ENCODE results near the gene DNAAF3. TPM values are rescaled to one million over a fixed set of nuclear protein-coding genes. Genes with fewer than 3 reads are reported as not detected.
A peak's percentile ranks its signal among the peaks of the same experiment; 100 is the strongest.

DNAAF3 gene
- total and polyA plus RNA-seq, 4 donors, result 10.9 to 52.3 (median 13.7) TPM

- TF ChIP-seq CTCF (IDR thresholded peaks at IDR 0.05; ENCODE audit: control extremely low read depth, extremely low read depth), result no peak
- H3K9ac ChIP-seq (ENCODE audit: insufficient read depth in 1 of 2, low read length in 2 of 2), result no peak overlapping the region
- ATAC-seq (ENCODE audit: insufficient read depth, low FRiP score), result no peak
- 61 to 67% methylated on average over 11 to 12 of the region's 12 CpGs for WGBS, 2 donors
- H3K4me3 ChIP-seq, result no peak overlapping the region
- H3K9me3 ChIP-seq (ENCODE audit: control insufficient read depth in 4 of 4, insufficient read depth in 3 of 4, low read length in 3 of 4), result no peaks in the 10 kb centered on the region
- H3K27me3 ChIP-seq (ENCODE audit: control insufficient read depth in 3 of 3, insufficient read depth in 3 of 3, low read length in 2 of 3), result no peaks in the 10 kb centered on the region
- H3K36me3 ChIP-seq (ENCODE audit: control insufficient read depth in 4 of 4, insufficient read depth in 4 of 4, low read length in 4 of 4), result no peaks in the 10 kb centered on the region
- H3K27ac ChIP-seq (ENCODE audit: low read depth in 1 of 2, low read length in 1 of 2), result no peak overlapping the region
- H3K4me1 ChIP-seq (ENCODE audit: control insufficient read depth in 5 of 5, insufficient read depth in 5 of 5, low read length in 5 of 5), result no peaks in the 10 kb centered on the region
- no peak for DNase-seq
Measured at GRCh38 chr19:55193481-55193880, 27.1 kb upstream of the DNAAF3 start.

GRCh38 chr19:55189403-55189835 is 23.0 kb upstream of the DNAAF3 start:
- H3K27me3 ChIP-seq (ENCODE audit: control insufficient read depth in 3 of 3, insufficient read depth in 3 of 3, low read length in 2 of 3), result peaks cover 0 to 2% (median 0%) of the 10 kb centered on the region in 3 donors
- no peak overlapping the region for H3K27ac ChIP-seq (ENCODE audit: low read depth in 1 of 2, low read length in 1 of 2)
- no peak overlapping the region for H3K9ac ChIP-seq (ENCODE audit: insufficient read depth in 1 of 2, low read length in 2 of 2)
- H3K36me3 ChIP-seq (ENCODE audit: control insufficient read depth in 4 of 4, insufficient read depth in 4 of 4, low read length in 4 of 4), result no peaks in the 10 kb centered on the region
- no peaks in the 10 kb centered on the region for H3K9me3 ChIP-seq (ENCODE audit: control insufficient read depth in 4 of 4, insufficient read depth in 3 of 4, low read length in 3 of 4)
- DNase-seq, result no peak
- no peaks in the 10 kb centered on the region for H3K4me1 ChIP-seq (ENCODE audit: control insufficient read depth in 5 of 5, insufficient read depth in 5 of 5, low read length in 5 of 5)
- ATAC-seq (ENCODE audit: insufficient read depth, low FRiP score), result peak; percentile 58
- H3K4me3 ChIP-seq, result no peak overlapping the region
- 55 to 68% methylated on average over 15 of the region's 15 CpGs for WGBS, 2 donors
- no peak for TF ChIP-seq CTCF (IDR thresholded peaks at IDR 0.05; ENCODE audit: control extremely low read depth, extremely low read depth)

- Histone ChIP-seq H3K27me3 (ENCODE audit: control insufficient read depth in 3 of 3, insufficient read depth in 3 of 3, low read length in 2 of 3) (peaks cover 0 to 2% (median 0%) of the 10 kb centered on the region in 3 donors), H3K4me3 (no peak overlapping the region), H3K9me3 (ENCODE audit: control insufficient read depth in 4 of 4, insufficient read depth in 3 of 4, low read length in 3 of 4) (no peaks in the 10 kb centered on the region), H3K4me1 (ENCODE audit: control insufficient read depth in 5 of 5, insufficient read depth in 5 of 5, low read length in 5 of 5) (no peaks in the 10 kb centered on the region), H3K9ac (ENCODE audit: insufficient read depth in 1 of 2, low read length in 2 of 2) (peak overlapping the region in 1 of 2 donors; percentile 25), H3K27ac (ENCODE audit: low read depth in 1 of 2, low read length in 1 of 2) (no peak overlapping the region), H3K36me3 (ENCODE audit: control insufficient read depth in 4 of 4, insufficient read depth in 4 of 4, low read length in 4 of 4) (no peaks in the 10 kb centered on the region)
- TF ChIP-seq CTCF (IDR thresholded peaks at IDR 0.05; ENCODE audit: control extremely low read depth, extremely low read depth), result no peak
- DNase-seq, result no peak
- 46 to 49% methylated on average over 8 of the region's 8 CpGs for WGBS, 2 donors
- ATAC-seq (ENCODE audit: insufficient read depth, low FRiP score), result no peak
Measured at GRCh38 chr19:55188625-55189024, 22.2 kb upstream of the DNAAF3 start.

GRCh38 chr19:55186080-55186479 is 19.7 kb upstream of the DNAAF3 start:
- no peaks in the 10 kb centered on the region for H3K36me3 ChIP-seq (ENCODE audit: control insufficient read depth in 4 of 4, insufficient read depth in 4 of 4, low read length in 4 of 4)
- DNase-seq (no peak), ATAC-seq (ENCODE audit: insufficient read depth, low FRiP score) (no peak)
- peaks cover 6 to 10% (median 6%) of the 10 kb centered on the region in 3 donors for H3K27me3 ChIP-seq (ENCODE audit: control insufficient read depth in 3 of 3, insufficient read depth in 3 of 3, low read length in 2 of 3)
- H3K9me3 ChIP-seq (ENCODE audit: control insufficient read depth in 4 of 4, insufficient read depth in 3 of 4, low read length in 3 of 4), result peaks cover 0 to 3% (median 0%) of the 10 kb centered on the region in 4 donors
- H3K4me3 ChIP-seq, result no peak overlapping the region
- WGBS, 2 donors, result 78 to 81% methylated on average over 12 of the region's 12 CpGs
- TF ChIP-seq CTCF (IDR thresholded peaks at IDR 0.05; ENCODE audit: control extremely low read depth, extremely low read depth), result no peak
- no peak overlapping the region for H3K27ac ChIP-seq (ENCODE audit: low read depth in 1 of 2, low read length in 1 of 2)
- H3K9ac ChIP-seq (ENCODE audit: insufficient read depth in 1 of 2, low read length in 2 of 2), result no peak overlapping the region
- no peaks in the 10 kb centered on the region for H3K4me1 ChIP-seq (ENCODE audit: control insufficient read depth in 5 of 5, insufficient read depth in 5 of 5, low read length in 5 of 5)
